H1 (cell line): Measurements from ENCODE around the gene SEC14L5. TPM values are rescaled to one million over a fixed set of nuclear protein-coding genes. Genes with fewer than 3 reads are reported as not detected.

Experiments
- CTCF ChIA-PET: fragments of 300-600 bp; sonication (Branson Sonifier 250); formaldehyde crosslinking; loops from one replicate; lab custom pipeline; 2021; ENCODE audit not compliant: partially characterized antibody; lab: Charles Lee
- POLR2A ChIA-PET: fragments of 300-600 bp; sonication (Branson Sonifier 250); formaldehyde crosslinking; loops from one replicate; lab custom pipeline; 2021; ENCODE audit warnings: inconsistent platforms; ENCODE audit not compliant: partially characterized antibody; lab: Charles Lee
- DNase-seq, 2 experiments: peaks; one replicate each; pipeline versions ENCODE4 v3.0.0 to v3.0.0-alpha.2; 2010 to 2022; ENCODE audit warnings: low spot score in 2 of 2, low read depth in 1 of 2, mixed read lengths in 1 of 2
- FAIRE-seq: peaks from 2 replicates; lab custom pipeline; 2011; peaks lifted over from hg19 to GRCh38; lab: Jason Lieb, UNC
- H2AFZ ChIP-seq: 2 replicates; pipeline ENCODE4 v1.8.1; 2012; ENCODE audit warnings: low read length, inconsistent platforms
- H2AK5ac ChIP-seq: 2 replicates; pipeline ENCODE4 v1.6.1; 2013; ENCODE audit warnings: low read depth, low read length
- H2BK120ac ChIP-seq: replicated peaks from 2 replicates; pipeline ENCODE3; 2013; ENCODE audit warnings: low read depth, low read length, inconsistent platforms
- H2BK12ac ChIP-seq: 2 replicates; pipeline ENCODE4 v1.6.1; 2013; ENCODE audit warnings: low read depth, low read length
- H2BK15ac ChIP-seq: 2 replicates; pipeline ENCODE4 v1.6.1; 2013; ENCODE audit warnings: low read length
- H2BK20ac ChIP-seq: 2 replicates; pipeline ENCODE4 v1.6.1; 2013; ENCODE audit warnings: low read length
- H2BK5ac ChIP-seq: 2 replicates; pipeline ENCODE4 v1.6.1; 2013; ENCODE audit warnings: low read depth, low read length
- H3K14ac ChIP-seq: 2 replicates; pipeline ENCODE4 v1.6.1; 2013; ENCODE audit warnings: inconsistent platforms; ENCODE audit not compliant: insufficient read length
- H3K18ac ChIP-seq: 2 replicates; pipeline ENCODE4 v1.6.1; 2013; ENCODE audit warnings: low read length; ENCODE audit errors: extremely low read depth
- H3K23ac ChIP-seq: 2 replicates; pipeline ENCODE4 v1.6.1; 2013; ENCODE audit warnings: inconsistent platforms; ENCODE audit not compliant: insufficient read length
- H3K23me2 ChIP-seq: 2 replicates; pipeline ENCODE4 v1.6.1; 2013; ENCODE audit warnings: low read depth, low read length
- H3K27ac ChIP-seq: 2 replicates; pipeline ENCODE4 v1.6.1; 2011; ENCODE audit warnings: low read depth, low read length, inconsistent platforms
- H3K27me3 ChIP-seq, 4 experiments: replicated peaks in 1 of 4; 1 replicate in 1 of 4; 2 replicates in 3 of 4; pipeline versions ENCODE4 v1.6.1 to v1.8.1; 2011 to 2013; ENCODE audit warnings: low read length in 3 of 4, mild to moderate bottlenecking in 3 of 4, inconsistent platforms in 2 of 4, mixed read lengths in 2 of 4, moderate library complexity in 1 of 4; ENCODE audit not compliant: control insufficient read depth in 3 of 4, insufficient read depth in 3 of 4; ENCODE audit errors: extremely low read depth in 1 of 4
- H3K36me3 ChIP-seq, 4 experiments: 2 replicates each; pipeline versions ENCODE4 v1.6.1 to v1.8.1; 2011 to 2013; ENCODE audit warnings: mild to moderate bottlenecking in 4 of 4, low read length in 3 of 4, moderate library complexity in 2 of 4, control low read depth in 1 of 4, inconsistent platforms in 1 of 4; ENCODE audit not compliant: insufficient read depth in 4 of 4, control insufficient read depth in 2 of 4
- H3K4ac ChIP-seq: replicated peaks from 2 replicates; pipeline ENCODE3; 2013; ENCODE audit warnings: low read length, low read depth, mixed read lengths, inconsistent platforms; ENCODE audit not compliant: insufficient read length
- H3K4me1 ChIP-seq, 4 experiments: replicated peaks in 1 of 4; 1 replicate in 1 of 4; 2 replicates in 3 of 4; pipeline versions ENCODE4 v1.6.1 to v1.8.1; 2011 to 2013; ENCODE audit warnings: low read length in 3 of 4, inconsistent platforms in 2 of 4, mixed read lengths in 1 of 4; ENCODE audit not compliant: insufficient read depth in 4 of 4, control insufficient read depth in 3 of 4
- H3K4me2 ChIP-seq, 2 experiments: 2 replicates each; pipeline versions ENCODE4 v1.6.1 to v1.8.1; 2011 to 2013; ENCODE audit warnings: low read depth in 2 of 2, low read length in 2 of 2, control low read depth in 1 of 2, inconsistent platforms in 1 of 2, mild to moderate bottlenecking in 1 of 2; ENCODE audit not compliant: insufficient read depth in 1 of 2
- H3K4me3 ChIP-seq, 4 experiments: fragments of 200-600, 300-600 bp in 1 of 4; sonication (generic), shearing (Covaris generic), sonication (Bioruptor Twin) in 1 of 4; 2 replicates each; pipeline versions ENCODE4 v1.5.1 to v1.8.1; 2011 to 2016; ENCODE audit warnings: low read length in 4 of 4, low read depth in 3 of 4, control low read depth in 2 of 4, inconsistent platforms in 2 of 4, mild to moderate bottlenecking in 2 of 4, mixed read lengths in 1 of 4, moderate library complexity in 1 of 4; ENCODE audit not compliant: insufficient read depth in 2 of 4; ENCODE audit errors: extremely low read depth in 1 of 4
- H3K56ac ChIP-seq: replicated peaks from 2 replicates; pipeline ENCODE3; 2013; ENCODE audit warnings: low read depth, mild to moderate bottlenecking, mixed read lengths, low read length, inconsistent platforms; ENCODE audit not compliant: insufficient read length
- H3K79me1 ChIP-seq: 2 replicates; pipeline ENCODE4 v1.6.1; 2013; ENCODE audit warnings: low read depth, low read length, control low read depth
- H3K79me2 ChIP-seq, 2 experiments: 2 replicates each; pipeline versions ENCODE4 v1.6.1 to v1.8.1; 2012 to 2013; ENCODE audit warnings: low read length in 2 of 2, mild to moderate bottlenecking in 2 of 2, inconsistent platforms in 1 of 2; ENCODE audit not compliant: insufficient read depth in 2 of 2, control insufficient read depth in 1 of 2
- H3K9ac ChIP-seq, 4 experiments: replicated peaks in 1 of 4; 1 replicate in 1 of 4; 2 replicates in 3 of 4; pipeline versions ENCODE4 v1.6.1 to v1.8.1; 2011 to 2013; ENCODE audit warnings: low read depth in 3 of 4, low read length in 3 of 4, control low read depth in 2 of 4, mild to moderate bottlenecking in 2 of 4, moderate library complexity in 2 of 4, inconsistent platforms in 1 of 4; ENCODE audit errors: extremely low read depth in 1 of 4
- H3K9me3 ChIP-seq, 2 experiments: 2 replicates each; pipeline versions ENCODE4 v1.6.1 to v1.8.1; 2012 to 2013; ENCODE audit warnings: mild to moderate bottlenecking in 2 of 2, moderate library complexity in 2 of 2, control low read depth in 1 of 2, inconsistent platforms in 1 of 2, low read depth in 1 of 2, low read length in 1 of 2, mixed read lengths in 1 of 2; ENCODE audit not compliant: insufficient read depth in 2 of 2
- H4K20me1 ChIP-seq, 2 experiments: replicated peaks in 1 of 2; 2 replicates each; pipeline versions ENCODE3 to v1.8.1; 2011 to 2013; ENCODE audit warnings: inconsistent platforms in 2 of 2, low read length in 2 of 2, mild to moderate bottlenecking in 1 of 2; ENCODE audit not compliant: insufficient read depth in 2 of 2, control insufficient read depth in 1 of 2
- H4K5ac ChIP-seq: 2 replicates; pipeline ENCODE4 v1.6.1; 2013; ENCODE audit warnings: low read length, low read depth, mixed read lengths, inconsistent platforms; ENCODE audit not compliant: insufficient read length
- H4K8ac ChIP-seq: 2 replicates; pipeline ENCODE4 v1.8.0; 2013; ENCODE audit warnings: mild to moderate bottlenecking, moderate library complexity, low read length, inconsistent platforms; ENCODE audit not compliant: insufficient read depth; ENCODE audit errors: extremely low read depth
- H4K91ac ChIP-seq: replicated peaks from 2 replicates; pipeline ENCODE3; 2013; ENCODE audit warnings: low read length, mixed read lengths, inconsistent platforms; ENCODE audit not compliant: insufficient read length
- ASH2L ChIP-seq: fragments of 200-600, 300-600 bp; sonication (generic); IDR thresholded peaks from one replicate; pipeline ENCODE4 v1.7.1; 2017; ENCODE audit warnings: low read length
- BACH1 ChIP-seq: IDR thresholded peaks from 2 replicates; pipeline ENCODE4 v1.6.1; 2012; ENCODE audit warnings: low read length, improper control_type of control experiment
- CEBPB ChIP-seq: IDR thresholded peaks from 2 replicates; pipeline ENCODE4 v1.6.1; 2012; ENCODE audit warnings: low read depth, low read length
- FOSL1 ChIP-seq: IDR thresholded peaks from 2 replicates; pipeline ENCODE4 v1.6.1; 2011; ENCODE audit warnings: mild to moderate bottlenecking, low read depth, low read length, moderate library complexity; ENCODE audit not compliant: insufficient read depth
- GABPA ChIP-seq: IDR thresholded peaks from 2 replicates; pipeline ENCODE4 v1.6.1; 2011; ENCODE audit warnings: mild to moderate bottlenecking, low read length, moderate library complexity, borderline replicate concordance; ENCODE audit not compliant: insufficient read depth
- HDAC6 ChIP-seq: IDR thresholded peaks from one replicate; pipeline ENCODE4 v1.7.1; 2012; ENCODE audit warnings: low read depth, mild to moderate bottlenecking, inconsistent platforms, low read length, moderate library complexity
- JUND ChIP-seq: IDR thresholded peaks from 2 replicates; pipeline ENCODE4 v1.6.1; 2011; ENCODE audit warnings: mild to moderate bottlenecking, improper control_type of control experiment, low read length
- PHF8 ChIP-seq: fragments of 200-600 bp; sonication (generic); conservative IDR thresholded peaks from 2 replicates; pipeline ENCODE4 v1.7.1; 2012; ENCODE audit warnings: low read depth, mild to moderate bottlenecking, inconsistent platforms, low read length, moderate library complexity
- RFX5 ChIP-seq: IDR thresholded peaks from 2 replicates; pipeline ENCODE4 v1.6.1; 2011; ENCODE audit warnings: low read depth, low read length, improper control_type of control experiment, borderline replicate concordance
- RNF2 ChIP-seq: fragments of 200-900, 300-1000 bp; sonication (generic); IDR thresholded peaks from 2 replicates; pipeline ENCODE4 v1.7.1; 2016; ENCODE audit warnings: borderline replicate concordance, low read depth, mild to moderate bottlenecking, antibody characterized with exemption, low read length; ENCODE audit not compliant: poor library complexity, severe bottlenecking; ENCODE audit errors: missing control alignments
- SRF ChIP-seq: IDR thresholded peaks from 2 replicates; pipeline ENCODE4 v1.6.1; 2011; ENCODE audit warnings: mild to moderate bottlenecking, low read depth, low read length, moderate library complexity
- SUZ12 ChIP-seq: fragments of 200-600 bp; sonication (generic); IDR thresholded peaks from 2 replicates; pipeline ENCODE4 v1.6.1; 2012; ENCODE audit warnings: mild to moderate bottlenecking, inconsistent platforms, low read length, moderate library complexity, mixed read lengths
- TCF12 ChIP-seq: IDR thresholded peaks from 2 replicates; pipeline ENCODE4 v1.6.1; 2011; ENCODE audit warnings: low read depth, mild to moderate bottlenecking, low read length
- USF2 ChIP-seq: IDR thresholded peaks from 2 replicates; pipeline ENCODE4 v1.6.1; 2011; ENCODE audit warnings: low read length, improper control_type of control experiment
- WGBS, 2 experiments: shearing (Covaris generic) in 1 of 2; methylation state at CpG; one replicate each; pipeline versions ENCODE4 v1.1.6 to v1.1.7; 2013 to 2015; ENCODE audit warnings: low lambda C conversion rate in 2 of 2, mixed read lengths in 2 of 2, inconsistent platforms in 1 of 2, low coverage in 1 of 2, missing lambda C conversion rate in 1 of 2; ENCODE audit not compliant: insufficient replicate concordance in 2 of 2, insufficient coverage in 1 of 2, insufficient read length in 1 of 2; ENCODE audit errors: extremely low coverage in 1 of 2, missing lambda C conversion rate in 1 of 2; 5-methylcytosine and 5-hydroxymethylcytosine counted together
- polyA plus RNA-seq, 7 experiments: library from polyadenylated mRNA; depleted of rRNA in 3 of 7; stranded (reverse) in 5 of 7; unstranded in 2 of 7; fragments of >200 nt in 5 of 7; fragments of 200-250 nt in 2 of 7; gene quantifications; 1 replicate in 5 of 7; 2 replicates in 1 of 7; 4 replicates in 1 of 7; pipeline versions ENCODE4 v1.2.1 to v1.2.3, GENCODE V29; 2011 to 2013; ENCODE audit warnings: missing spikeins in 2 of 7, mixed read lengths in 2 of 7
- total RNA-seq: library from RNA; stranded (reverse); fragmentation: NEBNext Ultra II Directional; extraction: Animal tissue kit (Norgen Biotek cat#: 25700); gene quantifications from 2 replicates; pipeline ENCODE4 v1.2.1, GENCODE V29; 2021

Gene SEC14L5
- total and polyA plus RNA-seq, 2 of the 8 experiments (the other 6 are each of a cell fraction or from before 2014, with no cell fraction given): 1.9 to 3.0 TPM

- H3K4me3 ChIP-seq: no peak overlapping the region
- no peak overlapping the region for H3K23ac ChIP-seq
- H3K18ac ChIP-seq: no peak overlapping the region
- H4K91ac ChIP-seq: no peak overlapping the region
- H2BK120ac ChIP-seq: no peak overlapping the region
- H3K23me2 ChIP-seq: no peaks in the 10 kb centered on the region
- H2BK15ac ChIP-seq: no peak overlapping the region
- no peak overlapping the region for H2AFZ ChIP-seq
- H4K20me1 ChIP-seq: no peaks in the 10 kb centered on the region
- no peaks in the 10 kb centered on the region for H3K27me3 ChIP-seq
- H3K36me3 ChIP-seq: no peaks in the 10 kb centered on the region
- ChIA-PET CTCF (interaction anchor here (0.8 to 3.4 kb wide), 5 partner anchors 21 to 81 kb away, joined by 3 to 10 read pairs (median 4); no protein-coding TSS in a partner anchor), POLR2A (interaction anchor here (0.8 to 1.6 kb wide), 2 partner anchors 18 to 22 kb away, joined by 3 read pairs; no protein-coding TSS in a partner anchor)
- H2BK12ac ChIP-seq: no peak overlapping the region
- no peaks in the 10 kb centered on the region for H3K79me2 ChIP-seq
- FAIRE-seq (no peak), DNase-seq (no peak)
- H3K9ac ChIP-seq: no peak overlapping the region
- no peak overlapping the region for H4K5ac ChIP-seq
- no peak overlapping the region for H3K27ac ChIP-seq
- no peaks in the 10 kb centered on the region for H3K4me1 ChIP-seq
- H3K9me3 ChIP-seq: no peaks in the 10 kb centered on the region
- H3K56ac ChIP-seq: no peak overlapping the region
- H3K4me2 ChIP-seq: no peak overlapping the region
- H2AK5ac ChIP-seq: no peak overlapping the region
- no peak overlapping the region for H2BK20ac ChIP-seq
- H4K8ac ChIP-seq: no peak overlapping the region
- H2BK5ac ChIP-seq: no peak overlapping the region
- no peak overlapping the region for H3K14ac ChIP-seq
- no peaks in the 10 kb centered on the region; the same call in 1 of the 2 replicates for H3K79me1 ChIP-seq
- 88% methylated on average over 10 of the region's 10 CpGs; no CpG with 5 or more reads in 1 of the 2 experiments for WGBS, 2 experiments
- H3K4ac ChIP-seq: no peak overlapping the region
- TF ChIP-seq JUND (no peak), BACH1 (no peak), FOSL1 (no peak), CEBPB (no peak), TCF12 (no peak), HDAC6 (no peak), SUZ12 (no peak), ASH2L (no peak), GABPA (no peak), PHF8 (no peak), RFX5 (no peak), RNF2 (no peak), USF2 (no peak), SRF (no peak)
These were observed 45.7 kb downstream of the SEC14L5 start for GRCh38 chr16:5003828-5004227.
